ENCODE results near the gene SUCLG2. TPM values are rescaled to one million over a fixed set of nuclear protein-coding genes. Genes with fewer than 3 reads are reported as not detected.
A peak's percentile ranks its signal among the peaks of the same experiment; 100 is the strongest.

SUCLG2 gene
- total and polyA plus RNA-seq, 2 of the 4 experiments (the other 2 are of a cell fraction), result 26.8 to 34.6 TPM

DNA sequence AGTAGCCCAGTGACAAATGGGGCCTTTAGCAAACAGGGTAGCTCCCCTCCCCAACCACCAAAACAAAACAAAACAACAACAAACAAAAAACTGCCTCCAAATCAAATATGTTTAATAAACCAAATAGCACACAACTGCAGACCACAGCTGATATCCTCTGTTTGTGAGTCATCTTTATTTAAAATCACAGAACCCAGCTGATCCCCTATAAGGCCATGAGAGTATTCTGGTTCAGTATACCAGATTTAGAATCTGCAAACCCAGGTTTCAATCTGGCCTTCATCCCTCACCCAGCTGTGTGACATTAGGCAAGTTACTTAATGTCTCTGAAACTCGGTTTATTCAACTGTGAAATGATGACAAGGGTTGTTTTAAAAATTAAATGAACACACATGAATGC is 124.5 kb downstream of the SUCLG2 start:
- Histone ChIP-seq H2BK15ac (ENCODE audit: low read depth, low read length) (no peak overlapping the region), H3K27ac (ENCODE audit: insufficient read depth, low read length) (no peak overlapping the region), H2BK120ac (ENCODE audit: low read depth, low read length) (no peak overlapping the region), H3K36me3 (ENCODE audit: control insufficient read depth, insufficient read depth, low read length) (peaks cover 9% of the 10 kb centered on the region), H2AK5ac (ENCODE audit: low read depth, low read length) (no peak overlapping the region), H4K8ac (ENCODE audit: low read depth in 2 of 2, low read length in 2 of 2) (no peak overlapping the region), H3K9me3 (ENCODE audit: control insufficient read depth, insufficient read depth, low read length) (no peaks in the 10 kb centered on the region), H3K79me1 (ENCODE audit: low read depth in 1 of 2, low read length in 2 of 2) (peaks cover 5 to 19% of the 10 kb centered on the region in 2 experiments; a peak in 3 of 4 replicates), H3K23ac (ENCODE audit: low read depth, low read length) (no peak overlapping the region), H3K27me3 (ENCODE audit: control insufficient read depth, insufficient read depth, low read length) (no peaks in the 10 kb centered on the region), H4K5ac (ENCODE audit: low read depth, low read length) (no peak overlapping the region), H3K4me1 (ENCODE audit: control insufficient read depth, insufficient read depth, low read length) (peaks cover 5% of the 10 kb centered on the region; the same call in 1 of the 2 replicates), H2BK20ac (ENCODE audit: low read depth, low read length) (no peak overlapping the region), H3K18ac (ENCODE audit: low read depth, low read length) (peak overlapping the region; percentile 67; the same call in 1 of the 2 replicates), H4K20me1 (ENCODE audit: insufficient read depth, low read length) (no peaks in the 10 kb centered on the region; the same call in 1 of the 2 replicates), H2AFZ (replicated peaks; ENCODE audit: low read length, poor library complexity) (no peak overlapping the region), H2AK9ac (replicated peaks; ENCODE audit: low read depth, low read length, poor library complexity) (no peak overlapping the region), H4K91ac (ENCODE audit: insufficient read depth, low read depth, low read length) (no peak overlapping the region), H3K56ac (ENCODE audit: extremely low read depth, insufficient read depth, low read length) (no peak overlapping the region), H3K4me2 (ENCODE audit: low read depth, low read length) (no peak overlapping the region; the same call in 1 of the 2 replicates), H3K9ac (ENCODE audit: low read depth, low read length) (no peak overlapping the region), H2BK5ac (ENCODE audit: low read depth, low read length, poor library complexity, severe bottlenecking) (peak overlapping the region; percentile 32), H3K9me1 (ENCODE audit: insufficient read depth, low read length) (no peaks in the 10 kb centered on the region), H3K14ac (replicated peaks; ENCODE audit: low read depth, low read length) (no peak overlapping the region), H3K4me3 (ENCODE audit: insufficient read depth, low read depth, low read length) (no peak overlapping the region), H3K4ac (ENCODE audit: low read depth, low read length) (no peak overlapping the region)
- intact Hi-C loops (cut with micrococcal nuclease) (no loop called here), dilution Hi-C loops (cut with HindIII; ENCODE audit: low sequenced_read_pairs, unreplicated experiment) (no loop called here), in situ Hi-C loops (cut with MboI; ENCODE audit: low sequenced_read_pairs) (no loop called here)
- no TSS peak for BruUV-seq (replicated peaks)
- DNase-seq (peak; percentile 40), ATAC-seq (ENCODE audit: low read depth) (peak; percentile 60; the same call in 1 of the 2 replicates)
- POLR2A ChIA-PET (ENCODE audit: unreplicated experiment), result no interaction called here
- CTCF ChIA-PET, result interaction anchor here (1.6 kb wide), 1 partner anchor 11 kb away, joined by 4 read pairs; no protein-coding TSS in a partner anchor
- WGBS, 2 experiments (ENCODE audit: extremely low coverage in 2 of 2, insufficient read length in 1 of 2), result no CpG with 5 or more reads among the region's 1 CpG
- TF ChIP-seq SMC3 (IDR thresholded peaks at IDR 0.05; ENCODE audit: low read depth, low read length), result no peak
- TF ChIP-seq FOS (IDR thresholded peaks at IDR 0.05; ENCODE audit: low read depth, low read length), result no peak
- no peak for TF ChIP-seq POLR2A (IDR thresholded peaks at IDR 0.05; ENCODE audit: low read depth, low read length)
- TF ChIP-seq MAZ (IDR thresholded peaks at IDR 0.05; ENCODE audit: borderline replicate concordance, low read depth, low read length), result no peak
- TF ChIP-seq MAFK (IDR thresholded peaks at IDR 0.05; ENCODE audit: low read depth, low read length), result no peak
- TF ChIP-seq, protein P1, sequence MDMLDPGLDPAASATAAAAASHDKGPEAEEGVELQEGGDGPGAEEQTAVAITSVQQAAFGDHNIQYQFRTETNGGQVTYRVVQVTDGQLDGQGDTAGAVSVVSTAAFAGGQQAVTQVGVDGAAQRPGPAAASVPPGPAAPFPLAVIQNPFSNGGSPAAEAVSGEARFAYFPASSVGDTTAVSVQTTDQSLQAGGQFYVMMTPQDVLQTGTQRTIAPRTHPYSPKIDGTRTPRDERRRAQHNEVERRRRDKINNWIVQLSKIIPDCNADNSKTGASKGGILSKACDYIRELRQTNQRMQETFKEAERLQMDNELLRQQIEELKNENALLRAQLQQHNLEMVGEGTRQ (IDR thresholded peaks at IDR 0.05; ENCODE audit: low read depth, low read length), result no peak
- no peak for TF ChIP-seq CHD1 (IDR thresholded peaks at IDR 0.05; ENCODE audit: low read depth, low read length)
- TF ChIP-seq BHLHE40 (IDR thresholded peaks at IDR 0.05; ENCODE audit: low read depth, low read length), result no peak
- TF ChIP-seq RCOR1 (IDR thresholded peaks at IDR 0.05; ENCODE audit: insufficient replicate concordance, low read length), result no peak
- TF ChIP-seq, protein P2, sequence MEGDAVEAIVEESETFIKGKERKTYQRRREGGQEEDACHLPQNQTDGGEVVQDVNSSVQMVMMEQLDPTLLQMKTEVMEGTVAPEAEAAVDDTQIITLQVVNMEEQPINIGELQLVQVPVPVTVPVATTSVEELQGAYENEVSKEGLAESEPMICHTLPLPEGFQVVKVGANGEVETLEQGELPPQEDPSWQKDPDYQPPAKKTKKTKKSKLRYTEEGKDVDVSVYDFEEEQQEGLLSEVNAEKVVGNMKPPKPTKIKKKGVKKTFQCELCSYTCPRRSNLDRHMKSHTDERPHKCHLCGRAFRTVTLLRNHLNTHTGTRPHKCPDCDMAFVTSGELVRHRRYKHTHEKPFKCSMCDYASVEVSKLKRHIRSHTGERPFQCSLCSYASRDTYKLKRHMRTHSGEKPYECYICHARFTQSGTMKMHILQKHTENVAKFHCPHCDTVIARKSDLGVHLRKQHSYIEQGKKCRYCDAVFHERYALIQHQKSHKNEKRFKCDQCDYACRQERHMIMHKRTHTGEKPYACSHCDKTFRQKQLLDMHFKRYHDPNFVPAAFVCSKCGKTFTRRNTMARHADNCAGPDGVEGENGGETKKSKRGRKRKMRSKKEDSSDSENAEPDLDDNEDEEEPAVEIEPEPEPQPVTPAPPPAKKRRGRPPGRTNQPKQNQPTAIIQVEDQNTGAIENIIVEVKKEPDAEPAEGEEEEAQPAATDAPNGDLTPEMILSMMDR (conservative IDR thresholded peaks at IDR 0.05; ENCODE audit: low read depth, low read length), result no peak
- no peak for TF ChIP-seq CEBPB (IDR thresholded peaks at IDR 0.05; ENCODE audit: low read depth, low read length)
- TF ChIP-seq MXI1 (IDR thresholded peaks at IDR 0.05; ENCODE audit: borderline replicate concordance, low read depth, low read length), result no peak

Measured in IMR-90 (cell line).